ENCODE results near the gene PPP6R2. TPM values are rescaled to one million over a fixed set of nuclear protein-coding genes. Genes with fewer than 3 reads are reported as not detected.

The PPP6R2 gene
- total and polyA plus RNA-seq, 2 of the 8 experiments (the other 6 are each of a cell fraction or from before 2014, with no cell fraction given): 25.0 to 32.2 TPM

DNA sequence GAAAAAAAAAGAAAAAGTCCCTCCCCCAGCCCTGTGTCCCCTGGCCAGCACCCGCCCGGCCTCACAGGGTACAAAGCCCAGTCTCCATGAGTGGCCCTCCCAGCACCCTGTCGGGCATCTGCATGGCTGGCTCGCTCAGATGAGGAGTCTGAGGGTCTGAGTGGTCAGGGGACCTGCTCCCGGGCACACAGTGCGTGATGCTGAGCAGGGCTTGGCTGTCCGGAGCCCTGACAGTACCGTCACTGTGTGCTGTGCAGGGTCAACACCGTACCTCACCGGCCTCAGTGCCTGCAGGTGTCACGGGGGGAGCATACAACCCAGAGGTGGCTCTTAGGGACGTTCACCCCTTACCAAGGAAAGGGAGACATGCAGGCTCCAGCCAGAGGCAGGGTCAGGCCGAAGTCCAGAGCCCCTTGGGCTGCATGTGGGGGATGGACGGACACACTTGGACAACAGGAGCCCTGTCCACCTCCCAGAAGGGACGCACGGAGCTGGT lies 32.1 kb upstream of the PPP6R2 start (continued):
- no peak for TF ChIP-seq RBBP5 (IDR thresholded peaks at IDR 0.05; ENCODE audit: borderline replicate concordance, low read depth, low read length)
- no peak for TF ChIP-seq CREB1 (IDR thresholded peaks at IDR 0.05)
- TF ChIP-seq CBX5 (IDR thresholded peaks at IDR 0.05; ENCODE audit: low read depth, low read length): no peak
- no peak for TF ChIP-seq HDAC2 (IDR thresholded peaks at IDR 0.05; ENCODE audit: borderline replicate concordance in 1 of 2, low read depth in 2 of 2, low read length in 2 of 2)
- no peak for TF ChIP-seq POLR2A (IDR thresholded peaks at IDR 0.05; ENCODE audit: control extremely low read depth in 1 of 2, low read depth in 2 of 2, low read length in 2 of 2)
- TF ChIP-seq NRF1 (IDR thresholded peaks at IDR 0.05; ENCODE audit: low read depth, low read length): no peak
